OCI-LY3 (cell line): ENCODE data around the gene PIK3C3.
A peak's percentile ranks its signal among the peaks of the same experiment; 100 is the strongest.
"Not testable (repeated sequence)": the region's sequence is repeated elsewhere in the genome, so short reads cannot be mapped to it uniquely, and the experiment has no call there.

Experiments used
- H2AFZ ChIP-seq: fragments of 200-600, 300-600 bp; shearing (Covaris generic); 2 replicates; pipeline ENCODE4 v1.6.0; 2014; ENCODE audit warnings: antibody characterized with exemption, low read depth, low read length
- H3K27ac ChIP-seq: fragments of 200-600, 300-600 bp; sonication (generic); 2 replicates; pipeline ENCODE4 v1.5.1; 2014; ENCODE audit warnings: mild to moderate bottlenecking, low read length, moderate library complexity, mixed read lengths
- H3K27me3 ChIP-seq: fragments of 200-600, 300-600 bp; sonication (generic); 2 replicates; pipeline ENCODE4 v1.6.1; 2014; ENCODE audit warnings: low read depth, low read length, mixed read lengths
- H3K36me3 ChIP-seq: fragments of 200-600, 300-600 bp; sonication (generic); replicated peaks from 2 replicates; pipeline ENCODE3; 2014; ENCODE audit warnings: low read depth, low read length, mixed read lengths
- H3K4me1 ChIP-seq: fragments of 300-600, 200-600 bp; sonication (generic); 2 replicates; pipeline ENCODE4 v1.6.1; 2014; ENCODE audit warnings: low read length, mixed read lengths
- H3K4me2 ChIP-seq: fragments of 200-600, 300-600 bp; sonication (generic); 2 replicates; pipeline ENCODE4 v1.6.1; 2014; ENCODE audit warnings: low read length, mixed read lengths
- H3K4me3 ChIP-seq: fragments of 300-600, 200-600 bp; sonication (generic); 2 replicates; pipeline ENCODE4 v1.5.1; 2014; ENCODE audit warnings: antibody characterized with exemption, mild to moderate bottlenecking, low read length, moderate library complexity
- H3K79me2 ChIP-seq: fragments of 300-600, 200-600 bp; shearing (Covaris generic); 2 replicates; pipeline ENCODE4 v1.6.1; 2014; ENCODE audit warnings: mild to moderate bottlenecking, low read length, mixed read lengths
- H3K9ac ChIP-seq: fragments of 300-600, 200-600 bp; shearing (Covaris generic); 2 replicates; pipeline ENCODE4 v1.6.0; 2014; ENCODE audit warnings: mild to moderate bottlenecking, low read length, moderate library complexity
- H3K9me3 ChIP-seq: fragments of 200-600, 300-600 bp; shearing (Covaris generic); 2 replicates; pipeline ENCODE4 v1.6.1; 2014; ENCODE audit warnings: low read length, mixed read lengths; ENCODE audit not compliant: insufficient read depth
- H4K20me1 ChIP-seq: fragments of 200-600, 300-600 bp; sonication (generic); 2 replicates; pipeline ENCODE4 v1.6.1; 2016; ENCODE audit warnings: low read length, mixed read lengths; ENCODE audit not compliant: insufficient read depth
- CTCF ChIP-seq: fragments of 200-600, 300-600 bp; sonication (generic); IDR thresholded peaks from 2 replicates; pipeline ENCODE4 v1.5.1; 2014; ENCODE audit warnings: antibody characterized with exemption, low read length, low read depth
- EZH2phosphoT487 ChIP-seq: fragments of 200-600 bp; shearing (Covaris generic); IDR thresholded peaks from 2 replicates; pipeline ENCODE4 v1.6.1; 2018; ENCODE audit warnings: antibody characterized with exemption, mixed run types, low read depth

Gene PIK3C3

GRCh38 chr18:42107287-42107686 lies 152.3 kb downstream of the PIK3C3 start:
- Histone ChIP-seq H3K4me1 (no peaks in the 10 kb centered on the region), H3K27ac (no peak overlapping the region), H3K9ac (no peak overlapping the region), H3K27me3 (no peaks in the 10 kb centered on the region), H3K9me3 (no peaks in the 10 kb centered on the region), H3K4me2 (no peak overlapping the region), H3K36me3 (no peaks in the 10 kb centered on the region), H3K79me2 (no peaks in the 10 kb centered on the region), H2AFZ (no peak overlapping the region), H3K4me3 (no peak overlapping the region), H4K20me1 (no peaks in the 10 kb centered on the region)
- TF ChIP-seq EZH2phosphoT487 (no peak), CTCF (no peak)

GRCh38 chr18:42107691-42108450 lies 152.8 kb downstream of the PIK3C3 start:
- Histone ChIP-seq H4K20me1 (no peaks in the 10 kb centered on the region), H3K36me3 (no peaks in the 10 kb centered on the region), H2AFZ (no peak overlapping the region), H3K4me2 (no peak overlapping the region), H3K4me3 (no peak overlapping the region), H3K9ac (no peak overlapping the region), H3K27me3 (no peaks in the 10 kb centered on the region), H3K79me2 (no peaks in the 10 kb centered on the region), H3K4me1 (peaks cover 2% of the 10 kb centered on the region), H3K27ac (no peak overlapping the region), H3K9me3 (no peaks in the 10 kb centered on the region)
- no peak for TF ChIP-seq CTCF
- no peak for TF ChIP-seq EZH2phosphoT487

GRCh38 chr18:42112147-42112546 lies 157.1 kb downstream of the PIK3C3 start:
- H3K4me2 ChIP-seq, H3K4me3 ChIP-seq, H4K20me1 ChIP-seq, H3K36me3 ChIP-seq, H3K79me2 ChIP-seq, H3K9me3 ChIP-seq, H2AFZ ChIP-seq, H3K27me3 ChIP-seq, H3K27ac ChIP-seq, H3K9ac ChIP-seq: not testable (repeated sequence)
- H3K4me1 ChIP-seq: peaks cover 20% of the 10 kb centered on the region

GRCh38 chr18:42112657-42113420 lies 157.8 kb downstream of the PIK3C3 start:
- Histone ChIP-seq H3K4me3 (no peak overlapping the region), H4K20me1 (no peaks in the 10 kb centered on the region), H3K27me3 (no peaks in the 10 kb centered on the region), H3K27ac (peak overlapping the region; percentile 70), H3K9me3 (no peaks in the 10 kb centered on the region), H3K4me1 (peaks cover 20% of the 10 kb centered on the region), H3K4me2 (peak overlapping the region; percentile 68), H2AFZ (peak overlapping the region; percentile 21), H3K9ac (peak overlapping the region; percentile 58; the same call in 1 of the 2 replicates), H3K36me3 (no peaks in the 10 kb centered on the region), H3K79me2 (no peaks in the 10 kb centered on the region)
- TF ChIP-seq EZH2phosphoT487 (no peak), CTCF (no peak)
